Bronchial epithelial cell (primary cell): ENCODE results near the gene CDK14. TPM values are rescaled to one million over a fixed set of nuclear protein-coding genes. Genes with fewer than 3 reads are reported as not detected.

ENCODE experiments used
- DNase-seq: peaks from one replicate; pipeline ENCODE4 v3.0.0-alpha.2; 2010; ENCODE audit warnings: low read depth
- FAIRE-seq: peaks from 2 replicates; lab custom pipeline; 2011; peaks lifted over from hg19 to GRCh38; lab: Jason Lieb, UNC
- H3K27me3 ChIP-seq: 2 replicates; pipeline ENCODE4 v1.5.1; 2011; ENCODE audit warnings: low read length; ENCODE audit not compliant: control insufficient read depth, insufficient read depth
- H3K36me3 ChIP-seq: 2 replicates; pipeline ENCODE4 v1.5.1; 2011; ENCODE audit warnings: low read length; ENCODE audit not compliant: control insufficient read depth, insufficient read depth
- H3K4me3 ChIP-seq: 2 replicates; pipeline ENCODE4 v1.5.1; 2011; ENCODE audit warnings: mild to moderate bottlenecking, low read depth, low read length, control low read depth
- CTCF ChIP-seq: IDR thresholded peaks from 2 replicates; pipeline ENCODE4 v1.5.1; 2011; ENCODE audit warnings: mild to moderate bottlenecking, moderate library complexity, low read length, control low read depth, inconsistent platforms; ENCODE audit not compliant: insufficient read depth, severe bottlenecking
- total RNA-seq: library from RNA; depleted of rRNA; stranded (reverse); fragments of >200 nt; gene quantifications from 2 replicates; pipeline ENCODE4 v1.2.1, GENCODE V29; 2014

CDK14 gene
- total RNA-seq, 1 donor from 2014 or later: 8.7 TPM

- no peak for TF ChIP-seq CTCF
- DNase-seq: no peak
- Histone ChIP-seq H3K4me3 (peak overlapping the region; percentile 72), H3K36me3 (no peaks in the 10 kb centered on the region), H3K27me3 (no peaks in the 10 kb centered on the region)
- FAIRE-seq: no peak
Observed at GRCh38 chr7:90597563-90598253, 1.6 kb downstream of the CDK14 start.

GRCh38 chr7:90599038-90599437, 2.9 kb downstream of the CDK14 start:
- Histone ChIP-seq H3K27me3 (no peaks in the 10 kb centered on the region), H3K4me3 (no peak overlapping the region), H3K36me3 (no peaks in the 10 kb centered on the region)
- no peak for TF ChIP-seq CTCF
- FAIRE-seq: peak; percentile 64
- no peak for DNase-seq

- no peak for FAIRE-seq
- TF ChIP-seq CTCF: no peak
- Histone ChIP-seq H3K36me3 (no peaks in the 10 kb centered on the region), H3K4me3 (no peak overlapping the region), H3K27me3 (no peaks in the 10 kb centered on the region)
- peak; percentile 42 for DNase-seq
Observed at GRCh38 chr7:90599892-90600555, 3.9 kb downstream of the CDK14 start.

- no peak for TF ChIP-seq CTCF
- Histone ChIP-seq H3K36me3 (no peaks in the 10 kb centered on the region), H3K4me3 (no peak overlapping the region), H3K27me3 (no peaks in the 10 kb centered on the region)
- FAIRE-seq (no peak), DNase-seq (no peak)
Observed at GRCh38 chr7:90602303-90602702, 6.2 kb downstream of the CDK14 start.

- no peak for TF ChIP-seq CTCF
- Histone ChIP-seq H3K36me3 (no peaks in the 10 kb centered on the region), H3K27me3 (no peaks in the 10 kb centered on the region), H3K4me3 (no peak overlapping the region)
- DNase-seq: no peak
- no peak for FAIRE-seq
Observed at GRCh38 chr7:90603346-90603745, 7.2 kb downstream of the CDK14 start.

- Histone ChIP-seq H3K27me3 (no peaks in the 10 kb centered on the region), H3K4me3 (no peak overlapping the region), H3K36me3 (no peaks in the 10 kb centered on the region)
- DNase-seq: peak; percentile 77
- no peak for TF ChIP-seq CTCF
- no peak for FAIRE-seq
Observed at GRCh38 chr7:90604383-90604782, 8.3 kb downstream of the CDK14 start.
